Trophoblast cell (in vitro differentiated cells and primary cell): ENCODE measurements around the gene SEMA5A.

Source experiments
- DNase-seq, 2 donors: peaks; one replicate each; pipeline ENCODE4 v3.0.0-alpha.2; 2016
- H2AFZ ChIP-seq: 2 replicates; pipeline ENCODE4 v1.6.1; 2013; ENCODE audit warnings: low read length, moderate library complexity, mild to moderate bottlenecking; ENCODE audit not compliant: insufficient read depth, poor library complexity
- H2AK5ac ChIP-seq: 2 replicates; pipeline ENCODE4 v1.6.1; 2013; ENCODE audit warnings: mild to moderate bottlenecking, low read length
- H2BK120ac ChIP-seq: 2 replicates; pipeline ENCODE4 v1.6.1; 2013; ENCODE audit warnings: low read length, mild to moderate bottlenecking, moderate library complexity; ENCODE audit not compliant: insufficient read depth, poor library complexity
- H2BK12ac ChIP-seq: 2 replicates; pipeline ENCODE4 v1.6.1; 2013; ENCODE audit warnings: mild to moderate bottlenecking, low read length, moderate library complexity
- H2BK5ac ChIP-seq: 2 replicates; pipeline ENCODE4 v1.6.1; 2013; ENCODE audit warnings: low read length, low read depth, moderate library complexity, mild to moderate bottlenecking; ENCODE audit not compliant: poor library complexity
- H3K14ac ChIP-seq: 2 replicates; pipeline ENCODE4 v1.6.1; 2013; ENCODE audit warnings: mild to moderate bottlenecking, low read length
- H3K18ac ChIP-seq: 2 replicates; pipeline ENCODE4 v1.6.1; 2013; ENCODE audit warnings: mild to moderate bottlenecking, low read length
- H3K23ac ChIP-seq: 2 replicates; pipeline ENCODE4 v1.6.1; 2013; ENCODE audit warnings: low read length
- H3K27ac ChIP-seq: 2 replicates; pipeline ENCODE4 v1.5.1; 2013; ENCODE audit warnings: low read depth, mild to moderate bottlenecking, inconsistent platforms, low read length, moderate library complexity
- H3K27me3 ChIP-seq: 2 replicates; pipeline ENCODE4 v1.6.1; 2013; ENCODE audit warnings: inconsistent platforms, mild to moderate bottlenecking, low read length, moderate library complexity; ENCODE audit not compliant: insufficient read depth
- H3K36me3 ChIP-seq, 2 experiments: 1 replicate in 1 of 2; 2 replicates in 1 of 2; pipeline ENCODE4 v1.6.1; 2013; ENCODE audit warnings: low read length in 2 of 2, mild to moderate bottlenecking in 2 of 2, moderate library complexity in 1 of 2; ENCODE audit not compliant: insufficient read depth in 2 of 2, control insufficient read depth in 1 of 2
- H3K4ac ChIP-seq: 2 replicates; pipeline ENCODE4 v1.6.1; 2013; ENCODE audit warnings: low read depth, mild to moderate bottlenecking, low read length, moderate library complexity
- H3K4me1 ChIP-seq, 2 experiments: 1 replicate in 1 of 2; 2 replicates in 1 of 2; pipeline ENCODE4 v1.6.1; 2013; ENCODE audit warnings: low read length in 2 of 2, mild to moderate bottlenecking in 2 of 2, moderate library complexity in 1 of 2; ENCODE audit not compliant: insufficient read depth in 2 of 2, control insufficient read depth in 1 of 2
- H3K4me2 ChIP-seq: 2 replicates; pipeline ENCODE4 v1.6.1; 2013; ENCODE audit warnings: inconsistent platforms, mild to moderate bottlenecking, low read length, moderate library complexity
- H3K4me3 ChIP-seq: 2 replicates; pipeline ENCODE4 v1.5.1; 2013; ENCODE audit warnings: mild to moderate bottlenecking, low read depth, low read length, inconsistent platforms
- H3K79me1 ChIP-seq: one replicate; pipeline ENCODE4 v1.6.1; 2013; ENCODE audit warnings: low read length
- H3K79me2 ChIP-seq: 2 replicates; pipeline ENCODE4 v1.6.1; 2013; ENCODE audit warnings: low read length, mild to moderate bottlenecking; ENCODE audit not compliant: control insufficient read depth, insufficient read depth, poor library complexity
- H3K9ac ChIP-seq: 2 replicates; pipeline ENCODE4 v1.6.1; 2013; ENCODE audit warnings: mild to moderate bottlenecking, low read length
- H3K9me3 ChIP-seq: 2 replicates; pipeline ENCODE4 v1.6.1; 2013; ENCODE audit warnings: low read depth, mild to moderate bottlenecking, control low read depth, inconsistent platforms, low read length; ENCODE audit not compliant: insufficient read depth
- H4K12ac ChIP-seq: 2 replicates; pipeline ENCODE4 v1.6.1; 2013; ENCODE audit warnings: low read depth, mild to moderate bottlenecking, low read length, moderate library complexity
- H4K8ac ChIP-seq: 2 replicates; pipeline ENCODE4 v1.6.1; 2013; ENCODE audit warnings: low read depth, mild to moderate bottlenecking, low read length, moderate library complexity
- H4K91ac ChIP-seq: one replicate; pipeline ENCODE4 v1.6.1; 2013; ENCODE audit warnings: low read depth, mild to moderate bottlenecking, low read length, moderate library complexity
- WGBS: extraction: QIAGEN DNeasy Blood & Tissue Kit; methylation state at CpG from one replicate; pipeline ENCODE4 v1.1.7; 2013; ENCODE audit warnings: missing lambda C conversion rate; ENCODE audit not compliant: insufficient read length, insufficient coverage; ENCODE audit errors: extremely low coverage; 5-methylcytosine and 5-hydroxymethylcytosine counted together

The SEMA5A gene

GRCh38 chr5:9112520-9113291, 433.2 kb downstream of the SEMA5A start:
- no peaks in the 10 kb centered on the region for H3K9me3 ChIP-seq
- H2AK5ac ChIP-seq = no peak overlapping the region
- H3K27ac ChIP-seq = no peak overlapping the region
- no peaks in the 10 kb centered on the region for H3K4me1 ChIP-seq
- H4K91ac ChIP-seq = no peak overlapping the region
- no peaks in the 10 kb centered on the region for H3K79me2 ChIP-seq
- H3K18ac ChIP-seq = no peak overlapping the region
- no peak overlapping the region for H2BK12ac ChIP-seq
- no peaks in the 10 kb centered on the region for H3K27me3 ChIP-seq
- H3K23ac ChIP-seq = no peak overlapping the region
- no peak overlapping the region for H2BK120ac ChIP-seq
- DNase-seq = no peak
- no peak overlapping the region for H2BK5ac ChIP-seq
- no peak overlapping the region for H3K14ac ChIP-seq
- no peaks in the 10 kb centered on the region for H3K79me1 ChIP-seq
- no CpG with 5 or more reads among the region's 4 CpGs for WGBS
- no peak overlapping the region for H3K9ac ChIP-seq
- no peak overlapping the region for H4K8ac ChIP-seq
- H3K4ac ChIP-seq = no peak overlapping the region
- no peak overlapping the region for H4K12ac ChIP-seq
- no peak overlapping the region for H3K4me3 ChIP-seq
- no peak overlapping the region for H2AFZ ChIP-seq
- H3K4me2 ChIP-seq = no peak overlapping the region
- peaks cover 7 to 26% of the 10 kb centered on the region in 2 experiments for H3K36me3 ChIP-seq

DNA sequence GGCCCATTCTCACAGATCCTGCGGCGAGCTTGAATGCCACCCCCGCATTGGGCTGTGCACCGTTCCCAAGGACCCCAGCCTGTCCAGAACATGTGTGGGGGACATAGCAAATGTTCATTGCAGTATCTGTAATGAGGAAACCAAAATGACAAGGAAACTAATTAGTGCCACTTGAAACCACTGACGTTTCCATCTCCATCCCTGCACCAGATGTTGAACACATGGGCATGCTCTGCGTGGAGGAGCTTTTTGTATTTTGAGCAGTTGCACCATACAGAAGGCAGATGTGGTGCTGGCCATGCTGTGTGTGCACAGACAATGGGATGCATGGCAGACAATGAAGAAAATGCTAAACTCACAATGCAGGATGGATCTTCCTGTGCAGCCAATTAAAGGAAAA, 437.7 kb downstream of the SEMA5A start:
- Histone ChIP-seq H4K12ac (no peak overlapping the region), H3K4me3 (no peak overlapping the region), H2AFZ (no peak overlapping the region), H3K4me2 (no peak overlapping the region), H3K27ac (no peak overlapping the region), H2BK120ac (no peak overlapping the region), H2BK5ac (no peak overlapping the region), H3K79me2 (no peaks in the 10 kb centered on the region), H3K4ac (no peak overlapping the region), H4K91ac (no peak overlapping the region), H3K9me3 (no peaks in the 10 kb centered on the region), H3K4me1 (peaks cover 0 to 4% of the 10 kb centered on the region in 2 experiments), H2AK5ac (no peak overlapping the region), H2BK12ac (no peak overlapping the region), H3K79me1 (no peaks in the 10 kb centered on the region), H3K18ac (no peak overlapping the region), H3K27me3 (no peaks in the 10 kb centered on the region), H4K8ac (no peak overlapping the region), H3K9ac (no peak overlapping the region), H3K36me3 (peaks cover 11 to 25% of the 10 kb centered on the region in 2 experiments), H3K23ac (no peak overlapping the region), H3K14ac (no peak overlapping the region)
- WGBS = no CpG with 5 or more reads among the region's 6 CpGs
- no peak for DNase-seq

GRCh38 chr5:9105851-9106250, 440.0 kb downstream of the SEMA5A start:
- H2AFZ ChIP-seq = no peak overlapping the region
- WGBS = no CpG with 5 or more reads among the region's 3 CpGs
- H3K79me2 ChIP-seq = no peaks in the 10 kb centered on the region
- no peaks in the 10 kb centered on the region for H3K79me1 ChIP-seq
- H4K12ac ChIP-seq = no peak overlapping the region
- H3K23ac ChIP-seq = no peak overlapping the region
- no peak overlapping the region for H2BK5ac ChIP-seq
- no peaks in the 10 kb centered on the region for H3K27me3 ChIP-seq
- H2BK120ac ChIP-seq = no peak overlapping the region
- DNase-seq = peak; percentile 46 to 82
- H3K4me1 ChIP-seq = peaks cover 0 to 4% of the 10 kb centered on the region in 2 experiments
- no peak overlapping the region for H2BK12ac ChIP-seq
- H3K9me3 ChIP-seq = no peaks in the 10 kb centered on the region
- H3K9ac ChIP-seq = no peak overlapping the region
- no peak overlapping the region for H3K4me3 ChIP-seq
- H3K4me2 ChIP-seq = no peak overlapping the region
- H3K27ac ChIP-seq = no peak overlapping the region
- no peak overlapping the region for H2AK5ac ChIP-seq
- H3K4ac ChIP-seq = no peak overlapping the region
- no peak overlapping the region for H3K18ac ChIP-seq
- peaks cover 9 to 21% of the 10 kb centered on the region in 2 experiments for H3K36me3 ChIP-seq
- no peak overlapping the region for H3K14ac ChIP-seq
- no peak overlapping the region for H4K91ac ChIP-seq
- H4K8ac ChIP-seq = no peak overlapping the region

- Histone ChIP-seq H3K4me3 (no peak overlapping the region), H2BK12ac (no peak overlapping the region), H3K79me2 (no peaks in the 10 kb centered on the region), H3K14ac (no peak overlapping the region), H3K27me3 (no peaks in the 10 kb centered on the region), H3K4me1 (peaks cover 0 to 4% of the 10 kb centered on the region in 2 experiments), H3K23ac (no peak overlapping the region), H2BK120ac (no peak overlapping the region), H2AFZ (no peak overlapping the region), H4K12ac (no peak overlapping the region), H3K9ac (no peak overlapping the region), H3K18ac (no peak overlapping the region), H3K36me3 (peaks cover 13 to 27% of the 10 kb centered on the region in 2 experiments), H2BK5ac (no peak overlapping the region), H3K9me3 (no peaks in the 10 kb centered on the region), H4K91ac (no peak overlapping the region), H3K79me1 (no peaks in the 10 kb centered on the region), H4K8ac (no peak overlapping the region), H2AK5ac (no peak overlapping the region), H3K27ac (no peak overlapping the region), H3K4me2 (no peak overlapping the region), H3K4ac (no peak overlapping the region)
- WGBS = no CpG with 5 or more reads among the region's 3 CpGs
- DNase-seq = no peak
Observed at GRCh38 chr5:9104571-9105339, 441.1 kb downstream of the SEMA5A start.
